Measurements from ENCODE around the gene GGT1.
"Not testable (repeated sequence)": the region's sequence is repeated elsewhere in the genome, so short reads cannot be mapped to it uniquely, and the experiment has no call there.

GGT1 gene

GRCh38 chr22:24602847-24603769 lies at the start of gene GGT1:
TSS of gene GGT1 (plus strand) at chr22:24603193. CDS start at chr22:24611082, 7,889 bp downstream.
- not testable (repeated sequence) for DNase-seq

- DNase-seq, result no peak
Measured at GRCh38 chr22:24553597-24554312, 49.2 kb upstream of the GGT1 start.

GRCh38 chr22:24554313-24555164 lies 48.5 kb upstream of the GGT1 start, which contains the start of gene GUCD1:
TSS of gene GUCD1 (minus strand) at chr22:24555138. CDS start at chr22:24554991, 147 bp downstream.
- DNase-seq, result no peak

GRCh38 chr22:24555165-24556039 lies 47.6 kb upstream of the GGT1 start, which contains the start of gene SNRPD3:
TSS of gene SNRPD3 (plus strand) at chr22:24555999. CDS start at chr22:24557675, 1,676 bp downstream.
- peak; percentile 99 for DNase-seq

GRCh38 chr22:24559471-24559870 lies 43.5 kb upstream of the GGT1 start:
- no peak for DNase-seq

- no peak for DNase-seq
Measured at GRCh38 chr22:24563246-24563645, 39.7 kb upstream of the GGT1 start.

- no peak for DNase-seq
Measured at GRCh38 chr22:24564376-24565058, 38.5 kb upstream of the GGT1 start.

GRCh38 chr22:24565077-24565476 lies 37.9 kb upstream of the GGT1 start:
- no peak for DNase-seq

- DNase-seq, result no peak
Measured at GRCh38 chr22:24566899-24567511, 36.0 kb upstream of the GGT1 start.

GRCh38 chr22:24567668-24568067 lies 35.3 kb upstream of the GGT1 start:
- no peak for DNase-seq

- DNase-seq, result no peak
Measured at GRCh38 chr22:24571266-24571665, 31.7 kb upstream of the GGT1 start.

GRCh38 chr22:24576778-24577177 lies 26.2 kb upstream of the GGT1 start:
- no peak for DNase-seq

- no peak for DNase-seq
Measured at GRCh38 chr22:24578355-24579257, 24.4 kb upstream of the GGT1 start.

- DNase-seq, result no peak
Measured at GRCh38 chr22:24579258-24579601, 23.8 kb upstream of the GGT1 start.

- DNase-seq, result no peak
Measured at GRCh38 chr22:24580276-24580675, 22.7 kb upstream of the GGT1 start.

- no peak for DNase-seq
Measured at GRCh38 chr22:24582056-24582814, 20.8 kb upstream of the GGT1 start.

- no peak for DNase-seq
Measured at GRCh38 chr22:24583221-24584165, 19.5 kb upstream of the GGT1 start.
